SU-DHL-6 (cell line): ENCODE results near the gene ITPKC.

Experiments used
- H2AFZ ChIP-seq: fragments of 200-600 bp; sonication (generic); 2 replicates; pipeline ENCODE4 v1.6.1; 2014; ENCODE audit warnings: low read depth, mild to moderate bottlenecking, moderate library complexity, mixed read lengths, antibody characterized with exemption, low read length; ENCODE audit not compliant: severe bottlenecking
- H3F3A ChIP-seq: fragments of 200-600 bp; shearing (Covaris generic); 2 replicates; pipeline ENCODE4 v1.6.0; 2016; ENCODE audit warnings: antibody characterized with exemption, mild to moderate bottlenecking; ENCODE audit not compliant: insufficient read depth
- H3K27ac ChIP-seq: fragments of 200-600 bp; sonication (generic); 2 replicates; pipeline ENCODE4 v1.5.1; 2016; ENCODE audit warnings: low read depth, mild to moderate bottlenecking, low read length, moderate library complexity, mixed read lengths
- H3K27me3 ChIP-seq: fragments of 200-600 bp; sonication (generic), shearing (Covaris generic); 2 replicates; pipeline ENCODE4 v1.6.0; 2014; ENCODE audit warnings: mild to moderate bottlenecking, low read length
- H3K36me3 ChIP-seq: fragments of 200-600 bp; sonication (generic); 2 replicates; pipeline ENCODE4 v1.6.1; 2014; ENCODE audit warnings: mild to moderate bottlenecking, low read length, mixed read lengths
- H3K4me2 ChIP-seq: fragments of 300-600, 200-600 bp; shearing (Covaris generic), sonication (generic); 2 replicates; pipeline ENCODE4 v1.6.0; 2014; ENCODE audit warnings: low read length, low read depth, mild to moderate bottlenecking; ENCODE audit not compliant: poor library complexity, severe bottlenecking
- H3K4me3 ChIP-seq: fragments of 200-600 bp; sonication (generic); 2 replicates; pipeline ENCODE4 v1.5.1; 2014; ENCODE audit warnings: antibody characterized with exemption, low read length, mild to moderate bottlenecking, mixed read lengths; ENCODE audit not compliant: insufficient read depth, poor library complexity, severe bottlenecking
- H3K79me2 ChIP-seq: fragments of 200-600 bp; sonication (generic); 2 replicates; pipeline ENCODE4 v1.6.1; 2014; ENCODE audit warnings: mild to moderate bottlenecking, low read length, moderate library complexity; ENCODE audit not compliant: insufficient read depth
- H3K9ac ChIP-seq: fragments of 200-600 bp; sonication (generic); 2 replicates; pipeline ENCODE4 v1.7.0; 2014; ENCODE audit warnings: mild to moderate bottlenecking, low read length
- H3K9me2 ChIP-seq: fragments of 200-600 bp; sonication (generic); replicated peaks from 2 replicates; pipeline ENCODE4 v1.6.1; 2014; ENCODE audit warnings: low read length; ENCODE audit not compliant: insufficient read depth
- H3K9me3 ChIP-seq: fragments of 200-600 bp; sonication (generic); 2 replicates; pipeline ENCODE4 v1.6.1; 2014; ENCODE audit warnings: low read length, mixed read lengths; ENCODE audit not compliant: insufficient read depth
- H4K20me1 ChIP-seq: fragments of 200-600 bp; sonication (generic); 2 replicates; pipeline ENCODE4 v1.6.1; 2014; ENCODE audit warnings: low read depth, mild to moderate bottlenecking, antibody characterized with exemption, low read length, moderate library complexity, mixed read lengths
- EZH2phosphoT487 ChIP-seq: fragments of 200-600 bp; sonication (generic), shearing (Covaris generic); conservative IDR thresholded peaks from 2 replicates; pipeline ENCODE4 v1.6.1; 2018; ENCODE audit warnings: mild to moderate bottlenecking, antibody characterized with exemption, low read length, moderate library complexity, mixed read lengths
- TF ChIP-seq, protein P1 (sequence below): fragments of 200-600 bp; sonication (generic); IDR thresholded peaks from one replicate; pipeline ENCODE4 v1.5.1; 2017; ENCODE audit warnings: antibody characterized with exemption, mild to moderate bottlenecking, low read length, moderate library complexity; ENCODE audit not compliant: insufficient read depth, poor library complexity, severe bottlenecking

Gene ITPKC

DNA sequence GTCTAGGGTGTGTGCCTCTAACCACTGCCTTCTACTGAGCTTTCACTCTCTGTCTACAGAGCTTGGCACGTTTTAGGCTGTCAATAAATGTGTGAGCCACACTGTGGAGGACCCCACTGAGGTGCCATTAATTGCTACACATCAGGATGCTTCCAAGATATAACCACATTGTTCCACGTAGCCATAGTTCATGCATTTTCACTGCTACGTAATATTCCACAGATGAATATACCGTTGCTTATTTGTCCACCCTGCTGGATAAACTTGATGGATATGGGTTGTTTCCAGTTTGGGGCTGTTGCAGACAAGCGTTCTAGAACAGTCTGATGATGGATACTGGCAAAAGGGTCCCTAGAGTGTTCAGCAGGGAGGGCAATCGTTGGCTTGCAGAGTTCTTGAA lies 15.2 kb upstream of the ITPKC start:
- Histone ChIP-seq H3K4me2 (no peak overlapping the region), H3K79me2 (no peaks in the 10 kb centered on the region), H3K9me3 (no peaks in the 10 kb centered on the region), H2AFZ (no peak overlapping the region), H3K27ac (no peak overlapping the region), H3K36me3 (no peaks in the 10 kb centered on the region), H3K4me3 (no peak overlapping the region), H3F3A (no peaks in the 10 kb centered on the region), H3K9me2 (no peaks in the 10 kb centered on the region), H3K27me3 (no peaks in the 10 kb centered on the region), H3K9ac (no peak overlapping the region), H4K20me1 (no peaks in the 10 kb centered on the region)
- TF ChIP-seq, protein P1, sequence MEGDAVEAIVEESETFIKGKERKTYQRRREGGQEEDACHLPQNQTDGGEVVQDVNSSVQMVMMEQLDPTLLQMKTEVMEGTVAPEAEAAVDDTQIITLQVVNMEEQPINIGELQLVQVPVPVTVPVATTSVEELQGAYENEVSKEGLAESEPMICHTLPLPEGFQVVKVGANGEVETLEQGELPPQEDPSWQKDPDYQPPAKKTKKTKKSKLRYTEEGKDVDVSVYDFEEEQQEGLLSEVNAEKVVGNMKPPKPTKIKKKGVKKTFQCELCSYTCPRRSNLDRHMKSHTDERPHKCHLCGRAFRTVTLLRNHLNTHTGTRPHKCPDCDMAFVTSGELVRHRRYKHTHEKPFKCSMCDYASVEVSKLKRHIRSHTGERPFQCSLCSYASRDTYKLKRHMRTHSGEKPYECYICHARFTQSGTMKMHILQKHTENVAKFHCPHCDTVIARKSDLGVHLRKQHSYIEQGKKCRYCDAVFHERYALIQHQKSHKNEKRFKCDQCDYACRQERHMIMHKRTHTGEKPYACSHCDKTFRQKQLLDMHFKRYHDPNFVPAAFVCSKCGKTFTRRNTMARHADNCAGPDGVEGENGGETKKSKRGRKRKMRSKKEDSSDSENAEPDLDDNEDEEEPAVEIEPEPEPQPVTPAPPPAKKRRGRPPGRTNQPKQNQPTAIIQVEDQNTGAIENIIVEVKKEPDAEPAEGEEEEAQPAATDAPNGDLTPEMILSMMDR, result no peak
- no peak for TF ChIP-seq EZH2phosphoT487

DNA sequence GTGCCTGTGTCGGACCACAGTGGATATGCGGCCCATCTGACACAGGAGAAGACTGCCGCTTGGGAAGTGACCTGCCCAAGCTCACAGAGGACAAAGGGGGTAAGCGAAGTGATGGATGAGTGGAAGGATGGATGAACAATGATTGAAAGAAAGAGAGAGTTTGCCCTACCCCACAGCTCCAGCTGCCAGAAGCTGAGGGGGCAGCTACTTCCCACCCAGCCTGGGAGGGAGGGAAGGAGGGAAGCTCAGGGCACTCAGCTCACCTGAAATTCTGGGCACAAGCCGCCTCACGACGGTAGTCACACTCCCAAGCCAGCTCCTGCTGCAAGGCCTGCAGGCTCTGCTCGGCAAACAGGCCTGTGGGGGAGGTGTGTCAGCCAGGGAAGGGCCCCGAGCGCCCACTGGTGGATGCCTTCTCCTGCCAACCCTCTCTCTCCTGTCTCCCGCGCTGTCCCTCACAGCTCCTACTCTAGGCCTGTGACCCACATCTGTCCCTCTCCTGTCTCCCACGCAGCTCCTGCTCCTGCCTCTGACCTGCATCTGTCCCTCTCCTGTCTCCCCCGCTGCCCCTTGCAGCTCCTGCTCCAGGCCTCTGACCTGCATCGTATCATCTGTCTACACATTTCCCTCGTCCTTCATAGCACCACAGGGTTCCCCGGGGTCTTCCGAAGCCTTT lies 14.4 kb upstream of the ITPKC start:
- no peaks in the 10 kb centered on the region for H3K27me3 ChIP-seq
- H3K36me3 ChIP-seq, result no peaks in the 10 kb centered on the region
- no peak overlapping the region for H2AFZ ChIP-seq
- no peaks in the 10 kb centered on the region for H4K20me1 ChIP-seq
- H3K9me3 ChIP-seq, result no peaks in the 10 kb centered on the region
- no peaks in the 10 kb centered on the region for H3F3A ChIP-seq
- no peaks in the 10 kb centered on the region for H3K9me2 ChIP-seq
- no peak overlapping the region for H3K4me2 ChIP-seq
- no peak for TF ChIP-seq EZH2phosphoT487
- TF ChIP-seq, protein P1, result no peak
- no peaks in the 10 kb centered on the region for H3K79me2 ChIP-seq
- no peak overlapping the region for H3K9ac ChIP-seq
- no peak overlapping the region for H3K27ac ChIP-seq
- no peak overlapping the region for H3K4me3 ChIP-seq

DNA sequence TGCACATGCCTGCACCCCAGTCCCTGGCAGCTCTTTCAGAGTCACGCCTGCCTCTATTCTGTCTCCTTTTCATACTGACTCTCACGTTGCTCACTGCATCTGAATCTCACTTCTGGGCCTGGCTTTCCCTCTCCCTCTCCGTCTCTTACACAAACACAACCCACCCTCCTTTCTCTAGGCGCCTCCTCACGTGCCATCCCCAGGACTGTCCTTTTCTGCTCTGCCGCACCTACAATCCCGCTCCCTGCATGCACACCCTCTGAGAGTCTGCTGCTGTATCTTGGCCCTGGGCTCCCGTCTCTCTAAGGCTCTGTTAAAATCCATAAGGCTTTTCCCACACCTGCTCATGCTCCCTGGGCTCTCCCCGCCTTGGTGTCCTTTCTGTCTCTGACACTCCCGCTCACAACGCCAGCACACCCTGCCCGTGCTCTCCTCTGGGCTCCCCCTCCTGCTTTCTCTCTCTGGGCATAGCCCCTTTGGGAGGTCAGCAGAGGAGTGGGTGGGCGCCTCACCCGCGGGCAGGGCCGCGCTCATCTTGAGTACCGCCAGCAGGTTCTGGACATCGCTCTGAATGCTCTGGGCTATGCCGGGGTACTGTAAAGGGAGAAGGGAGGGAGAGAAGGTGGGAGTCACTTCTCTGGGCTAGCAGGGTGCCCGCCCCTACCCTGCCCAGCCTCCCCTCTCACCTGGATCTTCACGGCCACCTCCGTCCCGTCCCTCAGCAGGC lies 13.7 kb upstream of the ITPKC start:
- TF ChIP-seq EZH2phosphoT487, result no peak
- TF ChIP-seq, protein P1, result no peak
- Histone ChIP-seq H3K27ac (no peak overlapping the region), H3K36me3 (no peaks in the 10 kb centered on the region)

More for the DNA sequence above, 13.7 kb upstream of the ITPKC start:
- no peaks in the 10 kb centered on the region for H3K27me3 ChIP-seq
- H2AFZ ChIP-seq, result no peak overlapping the region
- no peak overlapping the region for H3K4me2 ChIP-seq
- no peaks in the 10 kb centered on the region for H3K9me2 ChIP-seq
- H3K9me3 ChIP-seq, result no peaks in the 10 kb centered on the region
- H4K20me1 ChIP-seq, result no peaks in the 10 kb centered on the region
- no peaks in the 10 kb centered on the region for H3K79me2 ChIP-seq
- H3K9ac ChIP-seq, result no peak overlapping the region
- H3K4me3 ChIP-seq, result no peak overlapping the region
- no peaks in the 10 kb centered on the region for H3F3A ChIP-seq
